GM12892 (cell line): Measurements from ENCODE around the gene CDKAL1.

Source experiments
- POLR2A ChIP-seq: IDR thresholded peaks from 2 replicates; pipeline ENCODE4 v1.6.1; 2011; ENCODE audit warnings: low read depth, low read length, control low read depth
- POLR2AphosphoS5 ChIP-seq: IDR thresholded peaks from 2 replicates; pipeline ENCODE4 v1.6.1; 2011; ENCODE audit warnings: low read depth, low read length, control low read depth

GRCh38 chr6:20542927-20543602 lies 8.8 kb downstream of the CDKAL1 start:
- TF ChIP-seq POLR2AphosphoS5 = no peak
- TF ChIP-seq POLR2A = no peak
